ENCODE results near the gene DTX2. TPM values are rescaled to one million over a fixed set of nuclear protein-coding genes. Genes with fewer than 3 reads are reported as not detected.
"Not testable (repeated sequence)": the region's sequence is repeated elsewhere in the genome, so short reads cannot be mapped to it uniquely, and the experiment has no call there.

The DTX2 gene
- total RNA-seq, 2 donors from 2014 or later: 34.1 to 38.3 TPM

- H3K27ac ChIP-seq (ENCODE audit: low read depth, low read length); H3K9ac ChIP-seq (ENCODE audit: extremely low read depth, low read length, poor library complexity, severe bottlenecking); H3K4me1 Mint-ChIP-seq; H3K36me3 Mint-ChIP-seq (ENCODE audit: low read depth); H3K4me1 ChIP-seq (ENCODE audit: control insufficient read depth, insufficient read depth, low read length); H3K9me3 Mint-ChIP-seq; H3K27ac Mint-ChIP-seq; H3K4me3 Mint-ChIP-seq; H3K9me3 ChIP-seq (ENCODE audit: control insufficient read depth, low read length); H3K36me3 ChIP-seq (ENCODE audit: control insufficient read depth, insufficient read depth, low read length); H3K27me3 ChIP-seq (ENCODE audit: control insufficient read depth, insufficient read depth, low read length, poor library complexity, severe bottlenecking); H3K27me3 Mint-ChIP-seq (ENCODE audit: insufficient read depth); H3K4me3 ChIP-seq (ENCODE audit: low read length): not testable (repeated sequence)
- WGBS, 2 experiments (ENCODE audit: insufficient coverage in 1 of 2, insufficient read length in 1 of 2): 72 to 73% methylated on average over 3 to 4 of the region's 5 CpGs
- DNase-seq: peak; percentile 49
Observed at GRCh38 chr7:76445577-76446008, 15.9 kb upstream of the DTX2 start.

DNA sequence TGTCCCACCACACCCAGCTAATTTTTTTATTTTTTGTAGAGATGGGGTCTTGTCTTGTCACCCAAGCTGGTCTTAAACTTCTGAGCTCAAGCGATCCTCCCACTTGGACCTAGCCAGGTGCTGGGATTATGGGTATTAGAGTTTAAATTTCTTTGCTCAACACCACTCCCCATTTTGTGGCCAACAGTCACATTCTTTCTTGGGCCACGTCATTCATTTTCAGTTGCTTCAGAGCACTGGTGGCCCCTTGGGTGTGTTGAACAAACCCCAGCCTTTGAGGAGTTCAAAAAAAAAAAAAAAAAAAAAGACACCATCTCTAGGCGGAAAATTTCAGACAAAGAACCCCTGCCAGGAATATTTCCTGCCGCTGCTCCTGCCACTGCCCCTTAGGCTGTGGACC is 4.5 kb upstream of the DTX2 start:
- not testable (repeated sequence) for H3K9me3 Mint-ChIP-seq; H3K36me3 Mint-ChIP-seq (ENCODE audit: low read depth); H3K27me3 ChIP-seq (ENCODE audit: control insufficient read depth, insufficient read depth, low read length, poor library complexity, severe bottlenecking); H3K36me3 ChIP-seq (ENCODE audit: control insufficient read depth, insufficient read depth, low read length); H3K9ac ChIP-seq (ENCODE audit: extremely low read depth, low read length, poor library complexity, severe bottlenecking); DNase-seq; H3K4me1 Mint-ChIP-seq; H3K27ac ChIP-seq (ENCODE audit: low read depth, low read length); H3K9me3 ChIP-seq (ENCODE audit: control insufficient read depth, low read length); H3K4me3 Mint-ChIP-seq; H3K4me3 ChIP-seq (ENCODE audit: low read length); H3K27me3 Mint-ChIP-seq (ENCODE audit: insufficient read depth); H3K27ac Mint-ChIP-seq; H3K4me1 ChIP-seq (ENCODE audit: control insufficient read depth, insufficient read depth, low read length)
- WGBS, 2 experiments (ENCODE audit: insufficient coverage in 1 of 2, insufficient read length in 1 of 2): no CpG with 5 or more reads among the region's 4 CpGs

GRCh38 chr7:76458504-76458903 is 3.0 kb upstream of the DTX2 start:
- H3K4me3 Mint-ChIP-seq; H3K36me3 Mint-ChIP-seq (ENCODE audit: low read depth); H3K4me1 ChIP-seq (ENCODE audit: control insufficient read depth, insufficient read depth, low read length); H3K27me3 ChIP-seq (ENCODE audit: control insufficient read depth, insufficient read depth, low read length, poor library complexity, severe bottlenecking); H3K4me1 Mint-ChIP-seq; H3K4me3 ChIP-seq (ENCODE audit: low read length); H3K27ac Mint-ChIP-seq; DNase-seq; H3K9me3 Mint-ChIP-seq; H3K9ac ChIP-seq (ENCODE audit: extremely low read depth, low read length, poor library complexity, severe bottlenecking); H3K27me3 Mint-ChIP-seq (ENCODE audit: insufficient read depth); H3K9me3 ChIP-seq (ENCODE audit: control insufficient read depth, low read length); H3K36me3 ChIP-seq (ENCODE audit: control insufficient read depth, insufficient read depth, low read length); H3K27ac ChIP-seq (ENCODE audit: low read depth, low read length): not testable (repeated sequence)
- 37% methylated on average over 1 of the region's 4 CpGs; no CpG with 5 or more reads in 1 of the 2 experiments for WGBS, 2 experiments (ENCODE audit: insufficient coverage in 1 of 2, insufficient read length in 1 of 2)

GRCh38 chr7:76460767-76461166 is 742 bp upstream of the DTX2 start:
- not testable (repeated sequence) for H3K27ac Mint-ChIP-seq; H3K4me3 ChIP-seq (ENCODE audit: low read length)

GRCh38 chr7:76462271-76462882 is 868 bp downstream of the DTX2 start:
- H3K27me3 ChIP-seq (ENCODE audit: control insufficient read depth, insufficient read depth, low read length, poor library complexity, severe bottlenecking); H3K4me3 Mint-ChIP-seq; H3K9me3 ChIP-seq (ENCODE audit: control insufficient read depth, low read length); H3K36me3 ChIP-seq (ENCODE audit: control insufficient read depth, insufficient read depth, low read length); H3K27me3 Mint-ChIP-seq (ENCODE audit: insufficient read depth); H3K27ac Mint-ChIP-seq; H3K4me1 Mint-ChIP-seq; H3K4me1 ChIP-seq (ENCODE audit: control insufficient read depth, insufficient read depth, low read length); H3K9me3 Mint-ChIP-seq; H3K9ac ChIP-seq (ENCODE audit: extremely low read depth, low read length, poor library complexity, severe bottlenecking); H3K27ac ChIP-seq (ENCODE audit: low read depth, low read length); H3K4me3 ChIP-seq (ENCODE audit: low read length); H3K36me3 Mint-ChIP-seq (ENCODE audit: low read depth); DNase-seq: not testable (repeated sequence)
- no CpG with 5 or more reads among the region's 17 CpGs for WGBS, 2 experiments (ENCODE audit: insufficient coverage in 1 of 2, insufficient read length in 1 of 2)

More at GRCh38 chr7:76460767-76461166, 742 bp upstream of the DTX2 start:
- H3K36me3 ChIP-seq (ENCODE audit: control insufficient read depth, insufficient read depth, low read length); H3K9ac ChIP-seq (ENCODE audit: extremely low read depth, low read length, poor library complexity, severe bottlenecking); DNase-seq; H3K4me1 ChIP-seq (ENCODE audit: control insufficient read depth, insufficient read depth, low read length); H3K27me3 ChIP-seq (ENCODE audit: control insufficient read depth, insufficient read depth, low read length, poor library complexity, severe bottlenecking); H3K9me3 Mint-ChIP-seq; H3K27ac ChIP-seq (ENCODE audit: low read depth, low read length); H3K4me3 Mint-ChIP-seq; H3K4me1 Mint-ChIP-seq; H3K27me3 Mint-ChIP-seq (ENCODE audit: insufficient read depth); H3K36me3 Mint-ChIP-seq (ENCODE audit: low read depth); H3K9me3 ChIP-seq (ENCODE audit: control insufficient read depth, low read length): not testable (repeated sequence)
- 97 to 100% methylated on average over 1 to 10 of the region's 20 CpGs for WGBS, 2 experiments (ENCODE audit: insufficient coverage in 1 of 2, insufficient read length in 1 of 2)

- H3K27me3 Mint-ChIP-seq (ENCODE audit: insufficient read depth); H3K27me3 ChIP-seq (ENCODE audit: control insufficient read depth, insufficient read depth, low read length, poor library complexity, severe bottlenecking); H3K4me1 Mint-ChIP-seq; H3K27ac Mint-ChIP-seq; H3K9me3 ChIP-seq (ENCODE audit: control insufficient read depth, low read length); H3K9me3 Mint-ChIP-seq; H3K9ac ChIP-seq (ENCODE audit: extremely low read depth, low read length, poor library complexity, severe bottlenecking); H3K27ac ChIP-seq (ENCODE audit: low read depth, low read length); H3K4me1 ChIP-seq (ENCODE audit: control insufficient read depth, insufficient read depth, low read length); H3K4me3 ChIP-seq (ENCODE audit: low read length); DNase-seq; H3K36me3 ChIP-seq (ENCODE audit: control insufficient read depth, insufficient read depth, low read length); H3K36me3 Mint-ChIP-seq (ENCODE audit: low read depth); H3K4me3 Mint-ChIP-seq: not testable (repeated sequence)
- WGBS, 2 experiments (ENCODE audit: insufficient coverage in 1 of 2, insufficient read length in 1 of 2): 90% methylated on average over 4 of the region's 5 CpGs; no CpG with 5 or more reads in 1 of the 2 experiments
Observed at GRCh38 chr7:76464959-76465358, 3.5 kb downstream of the DTX2 start.

GRCh38 chr7:76465950-76466349 is 4.4 kb downstream of the DTX2 start:
- not testable (repeated sequence) for H3K36me3 ChIP-seq (ENCODE audit: control insufficient read depth, insufficient read depth, low read length); H3K4me3 Mint-ChIP-seq; DNase-seq; H3K27ac Mint-ChIP-seq; H3K4me1 ChIP-seq (ENCODE audit: control insufficient read depth, insufficient read depth, low read length); H3K9me3 ChIP-seq (ENCODE audit: control insufficient read depth, low read length); H3K9me3 Mint-ChIP-seq; H3K27ac ChIP-seq (ENCODE audit: low read depth, low read length); H3K4me3 ChIP-seq (ENCODE audit: low read length); H3K4me1 Mint-ChIP-seq; H3K36me3 Mint-ChIP-seq (ENCODE audit: low read depth); H3K27me3 Mint-ChIP-seq (ENCODE audit: insufficient read depth); H3K9ac ChIP-seq (ENCODE audit: extremely low read depth, low read length, poor library complexity, severe bottlenecking); H3K27me3 ChIP-seq (ENCODE audit: control insufficient read depth, insufficient read depth, low read length, poor library complexity, severe bottlenecking)
- WGBS, 2 experiments (ENCODE audit: insufficient coverage in 1 of 2, insufficient read length in 1 of 2): no CpG with 5 or more reads among the region's 8 CpGs
